GM12878 (cell line): Measurements from ENCODE around the gene MORC3. TPM values are rescaled to one million over a fixed set of nuclear protein-coding genes. Genes with fewer than 3 reads are reported as not detected.

ENCODE experiments used
- CEBPB ChIP-seq, 2 experiments: fragments of 150-350 bp in 1 of 2; IDR thresholded peaks; 2 replicates each; pipeline ENCODE4 v1.6.1; 2012 to 2014; ENCODE audit warnings: low read depth in 2 of 2, low read length in 2 of 2, borderline replicate concordance in 1 of 2, inconsistent platforms in 1 of 2
- FOXM1 ChIP-seq: IDR thresholded peaks from 2 replicates; pipeline ENCODE4 v1.6.1; 2012; ENCODE audit warnings: low read depth, mild to moderate bottlenecking, inconsistent platforms, low read length, moderate library complexity
- IRF4 ChIP-seq: IDR thresholded peaks from 2 replicates; pipeline ENCODE4 v1.6.1; 2011; ENCODE audit warnings: low read depth, low read length
- NBN ChIP-seq: fragments of 450-650 bp; IDR thresholded peaks from 2 replicates; pipeline ENCODE4 v1.6.1; 2016
- NFYA ChIP-seq: IDR thresholded peaks from 2 replicates; pipeline ENCODE4 v1.6.1; 2011; ENCODE audit warnings: low read depth, mild to moderate bottlenecking, low read length, improper control_type of control experiment, borderline replicate concordance
- PAX8 ChIP-seq: fragments of 450-650 bp; IDR thresholded peaks from 2 replicates; pipeline ENCODE4 v1.6.1; 2017; ENCODE audit warnings: mild to moderate bottlenecking, moderate library complexity
- RAD21 ChIP-seq: IDR thresholded peaks from 2 replicates; pipeline ENCODE4 v1.6.1; 2011; ENCODE audit warnings: mild to moderate bottlenecking, low read depth, low read length, moderate library complexity; ENCODE audit not compliant: insufficient read depth
- RFX5 ChIP-seq: IDR thresholded peaks from 2 replicates; pipeline ENCODE4 v1.6.1; 2011; ENCODE audit warnings: low read depth, low read length, improper control_type of control experiment
- TAF1 ChIP-seq: IDR thresholded peaks from 2 replicates; pipeline ENCODE4 v1.6.1; 2011; ENCODE audit warnings: mild to moderate bottlenecking, low read depth, low read length, borderline replicate concordance
- ZNF622 ChIP-seq: fragments of 450-650 bp; IDR thresholded peaks from 2 replicates; pipeline ENCODE4 v1.6.1; 2017; ENCODE audit warnings: mild to moderate bottlenecking, inconsistent platforms
- polyA plus RNA-seq, 11 experiments: library from polyadenylated mRNA; depleted of rRNA in 4 of 11; unstranded in 6 of 11; stranded (reverse) in 5 of 11; fragments of >200 nt; fragmentation: Nextera tagmentation in 4 of 11; fragmentation: Illumina TruSeq in 1 of 11; extraction: Ambion mirVana in 4 of 11; extraction: Trizol in 1 of 11; gene quantifications; 1 replicate in 1 of 11; 2 replicates in 10 of 11; pipeline versions ENCODE4 v1.2.1 to v1.2.3, GENCODE V29; 2011 to 2016; ENCODE audit warnings: inconsistent platforms in 2 of 11, missing spikeins in 2 of 11, low read depth in 1 of 11
- total RNA-seq, 4 experiments: library from RNA; depleted of rRNA in 3 of 4; stranded (reverse); fragments of >200 nt in 3 of 4; fragmentation: Illumina TruSeq in 1 of 4; extraction: Trizol in 1 of 4; gene quantifications; 2 replicates each; pipeline versions ENCODE4 v1.2.1 to v1.2.3, GENCODE V29; 2013 to 2021
- TF ChIP-seq, protein P1 (sequence below): IDR thresholded peaks from 2 replicates; pipeline ENCODE4 v1.6.1; 2012; ENCODE audit warnings: improper control_type of control experiment, low read depth, low read length; ENCODE audit not compliant: insufficient replicate concordance
- TF ChIP-seq, protein P2 (sequence below): IDR thresholded peaks from 2 replicates; pipeline ENCODE4 v1.6.1; 2012; ENCODE audit warnings: mild to moderate bottlenecking, low read depth, low read length
- TF ChIP-seq, protein P3 (sequence below), 3 experiments: IDR thresholded peaks in 2 of 3; conservative IDR thresholded peaks in 1 of 3; 2 replicates each; pipeline ENCODE4 v1.5.1; 2011; ENCODE audit warnings: low read depth in 3 of 3, low read length in 3 of 3, mild to moderate bottlenecking in 3 of 3, control low read depth in 2 of 3, moderate library complexity in 2 of 3, inconsistent platforms in 1 of 3, mixed read lengths in 1 of 3; ENCODE audit not compliant: control insufficient read depth in 2 of 3, insufficient read depth in 1 of 3; ENCODE audit errors: extremely low read depth in 1 of 3
- TF ChIP-seq, protein P4 (sequence below): fragments of 450-650 bp; formaldehyde crosslinking; IDR thresholded peaks from 2 replicates; pipeline ENCODE4 v1.5.0; 2022; ENCODE audit warnings: mild to moderate bottlenecking, missing genetic modification characterization

The MORC3 gene
- total and polyA plus RNA-seq, 10 of the 15 experiments (the other 5 are each of a cell fraction or from before 2014, with no cell fraction given) = 5.5 to 29.9 (median 16.3) TPM

DNA sequence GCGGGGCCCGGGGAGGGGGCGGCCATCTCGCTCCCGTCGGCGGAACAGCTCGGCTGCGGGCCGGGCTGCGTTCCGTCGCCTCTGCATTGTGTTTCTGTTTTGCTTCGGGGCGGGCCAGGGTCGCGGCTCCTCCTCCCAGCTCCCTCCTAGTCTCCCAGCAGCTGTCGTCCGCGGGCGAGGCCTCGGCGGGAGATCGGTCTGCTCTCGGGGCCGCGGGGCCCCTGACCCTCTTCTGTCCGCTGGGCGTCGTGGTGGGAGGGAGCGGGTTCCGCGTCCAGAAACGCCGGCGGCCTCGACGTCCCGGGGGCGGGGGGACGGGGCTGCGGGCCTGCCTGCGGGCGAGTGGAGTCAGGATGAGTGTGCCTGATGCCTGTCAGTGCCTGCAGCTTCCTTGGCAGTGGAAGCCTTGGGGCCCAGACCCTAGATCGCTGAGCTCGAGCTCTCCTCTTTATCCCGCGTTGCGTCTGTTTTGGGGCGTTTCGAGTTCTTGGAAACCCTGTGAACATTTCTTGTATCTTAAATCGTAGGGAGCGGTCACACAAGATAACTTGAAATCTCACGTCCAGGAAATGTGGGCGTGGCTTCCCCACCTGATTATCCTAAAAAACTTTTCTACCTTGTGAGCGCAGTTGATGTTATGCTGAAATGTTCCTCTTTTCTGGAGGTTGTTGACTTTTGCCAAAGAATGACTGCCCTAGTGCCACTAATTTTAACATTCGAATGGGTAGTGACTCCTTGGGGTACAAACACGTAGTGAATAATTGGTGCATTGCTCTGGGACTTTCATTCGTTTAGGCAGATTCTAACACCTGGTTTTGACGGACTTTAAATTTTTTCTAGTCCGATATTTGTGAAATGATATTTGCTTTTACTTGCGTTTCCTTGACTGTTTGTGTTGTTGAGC lies 676 bp downstream of the MORC3 start (continued):
- no peak for TF ChIP-seq FOXM1
- TF ChIP-seq, protein P1, sequence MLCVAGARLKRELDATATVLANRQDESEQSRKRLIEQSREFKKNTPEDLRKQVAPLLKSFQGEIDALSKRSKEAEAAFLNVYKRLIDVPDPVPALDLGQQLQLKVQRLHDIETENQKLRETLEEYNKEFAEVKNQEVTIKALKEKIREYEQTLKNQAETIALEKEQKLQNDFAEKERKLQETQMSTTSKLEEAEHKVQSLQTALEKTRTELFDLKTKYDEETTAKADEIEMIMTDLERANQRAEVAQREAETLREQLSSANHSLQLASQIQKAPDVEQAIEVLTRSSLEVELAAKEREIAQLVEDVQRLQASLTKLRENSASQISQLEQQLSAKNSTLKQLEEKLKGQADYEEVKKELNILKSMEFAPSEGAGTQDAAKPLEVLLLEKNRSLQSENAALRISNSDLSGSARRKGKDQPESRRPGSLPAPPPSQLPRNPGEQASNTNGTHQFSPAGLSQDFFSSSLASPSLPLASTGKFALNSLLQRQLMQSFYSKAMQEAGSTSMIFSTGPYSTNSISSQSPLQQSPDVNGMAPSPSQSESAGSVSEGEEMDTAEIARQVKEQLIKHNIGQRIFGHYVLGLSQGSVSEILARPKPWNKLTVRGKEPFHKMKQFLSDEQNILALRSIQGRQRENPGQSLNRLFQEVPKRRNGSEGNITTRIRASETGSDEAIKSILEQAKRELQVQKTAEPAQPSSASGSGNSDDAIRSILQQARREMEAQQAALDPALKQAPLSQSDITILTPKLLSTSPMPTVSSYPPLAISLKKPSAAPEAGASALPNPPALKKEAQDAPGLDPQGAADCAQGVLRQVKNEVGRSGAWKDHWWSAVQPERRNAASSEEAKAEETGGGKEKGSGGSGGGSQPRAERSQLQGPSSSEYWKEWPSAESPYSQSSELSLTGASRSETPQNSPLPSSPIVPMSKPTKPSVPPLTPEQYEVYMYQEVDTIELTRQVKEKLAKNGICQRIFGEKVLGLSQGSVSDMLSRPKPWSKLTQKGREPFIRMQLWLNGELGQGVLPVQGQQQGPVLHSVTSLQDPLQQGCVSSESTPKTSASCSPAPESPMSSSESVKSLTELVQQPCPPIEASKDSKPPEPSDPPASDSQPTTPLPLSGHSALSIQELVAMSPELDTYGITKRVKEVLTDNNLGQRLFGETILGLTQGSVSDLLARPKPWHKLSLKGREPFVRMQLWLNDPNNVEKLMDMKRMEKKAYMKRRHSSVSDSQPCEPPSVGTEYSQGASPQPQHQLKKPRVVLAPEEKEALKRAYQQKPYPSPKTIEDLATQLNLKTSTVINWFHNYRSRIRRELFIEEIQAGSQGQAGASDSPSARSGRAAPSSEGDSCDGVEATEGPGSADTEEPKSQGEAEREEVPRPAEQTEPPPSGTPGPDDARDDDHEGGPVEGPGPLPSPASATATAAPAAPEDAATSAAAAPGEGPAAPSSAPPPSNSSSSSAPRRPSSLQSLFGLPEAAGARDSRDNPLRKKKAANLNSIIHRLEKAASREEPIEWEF = no peak
- TF ChIP-seq ZNF622 = no peak
- no peak for TF ChIP-seq NFYA
- TF ChIP-seq NBN = no peak
- TF ChIP-seq, protein P2, sequence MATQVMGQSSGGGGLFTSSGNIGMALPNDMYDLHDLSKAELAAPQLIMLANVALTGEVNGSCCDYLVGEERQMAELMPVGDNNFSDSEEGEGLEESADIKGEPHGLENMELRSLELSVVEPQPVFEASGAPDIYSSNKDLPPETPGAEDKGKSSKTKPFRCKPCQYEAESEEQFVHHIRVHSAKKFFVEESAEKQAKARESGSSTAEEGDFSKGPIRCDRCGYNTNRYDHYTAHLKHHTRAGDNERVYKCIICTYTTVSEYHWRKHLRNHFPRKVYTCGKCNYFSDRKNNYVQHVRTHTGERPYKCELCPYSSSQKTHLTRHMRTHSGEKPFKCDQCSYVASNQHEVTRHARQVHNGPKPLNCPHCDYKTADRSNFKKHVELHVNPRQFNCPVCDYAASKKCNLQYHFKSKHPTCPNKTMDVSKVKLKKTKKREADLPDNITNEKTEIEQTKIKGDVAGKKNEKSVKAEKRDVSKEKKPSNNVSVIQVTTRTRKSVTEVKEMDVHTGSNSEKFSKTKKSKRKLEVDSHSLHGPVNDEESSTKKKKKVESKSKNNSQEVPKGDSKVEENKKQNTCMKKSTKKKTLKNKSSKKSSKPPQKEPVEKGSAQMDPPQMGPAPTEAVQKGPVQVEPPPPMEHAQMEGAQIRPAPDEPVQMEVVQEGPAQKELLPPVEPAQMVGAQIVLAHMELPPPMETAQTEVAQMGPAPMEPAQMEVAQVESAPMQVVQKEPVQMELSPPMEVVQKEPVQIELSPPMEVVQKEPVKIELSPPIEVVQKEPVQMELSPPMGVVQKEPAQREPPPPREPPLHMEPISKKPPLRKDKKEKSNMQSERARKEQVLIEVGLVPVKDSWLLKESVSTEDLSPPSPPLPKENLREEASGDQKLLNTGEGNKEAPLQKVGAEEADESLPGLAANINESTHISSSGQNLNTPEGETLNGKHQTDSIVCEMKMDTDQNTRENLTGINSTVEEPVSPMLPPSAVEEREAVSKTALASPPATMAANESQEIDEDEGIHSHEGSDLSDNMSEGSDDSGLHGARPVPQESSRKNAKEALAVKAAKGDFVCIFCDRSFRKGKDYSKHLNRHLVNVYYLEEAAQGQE = no peak
- TF ChIP-seq RFX5 = no peak
- TF ChIP-seq RAD21 = no peak
- TF ChIP-seq PAX8 = no peak
- TF ChIP-seq TAF1 = no peak
- no peak for TF ChIP-seq IRF4
- no peak for TF ChIP-seq CEBPB (IDR thresholded peaks at IDR 0.05; ENCODE audit: borderline replicate concordance in 1 of 2, low read depth in 2 of 2, low read length in 2 of 2)
- TF ChIP-seq, protein P3, sequence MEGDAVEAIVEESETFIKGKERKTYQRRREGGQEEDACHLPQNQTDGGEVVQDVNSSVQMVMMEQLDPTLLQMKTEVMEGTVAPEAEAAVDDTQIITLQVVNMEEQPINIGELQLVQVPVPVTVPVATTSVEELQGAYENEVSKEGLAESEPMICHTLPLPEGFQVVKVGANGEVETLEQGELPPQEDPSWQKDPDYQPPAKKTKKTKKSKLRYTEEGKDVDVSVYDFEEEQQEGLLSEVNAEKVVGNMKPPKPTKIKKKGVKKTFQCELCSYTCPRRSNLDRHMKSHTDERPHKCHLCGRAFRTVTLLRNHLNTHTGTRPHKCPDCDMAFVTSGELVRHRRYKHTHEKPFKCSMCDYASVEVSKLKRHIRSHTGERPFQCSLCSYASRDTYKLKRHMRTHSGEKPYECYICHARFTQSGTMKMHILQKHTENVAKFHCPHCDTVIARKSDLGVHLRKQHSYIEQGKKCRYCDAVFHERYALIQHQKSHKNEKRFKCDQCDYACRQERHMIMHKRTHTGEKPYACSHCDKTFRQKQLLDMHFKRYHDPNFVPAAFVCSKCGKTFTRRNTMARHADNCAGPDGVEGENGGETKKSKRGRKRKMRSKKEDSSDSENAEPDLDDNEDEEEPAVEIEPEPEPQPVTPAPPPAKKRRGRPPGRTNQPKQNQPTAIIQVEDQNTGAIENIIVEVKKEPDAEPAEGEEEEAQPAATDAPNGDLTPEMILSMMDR (IDR thresholded peaks at IDR 0.05 in 2 of 3, conservative IDR thresholded peaks at IDR 0.05 in 1 of 3; ENCODE audit: control insufficient read depth in 2 of 3, extremely low read depth in 1 of 3, insufficient read depth in 1 of 3, low read depth in 3 of 3, low read length in 3 of 3) = no peak
- TF ChIP-seq, protein P4, sequence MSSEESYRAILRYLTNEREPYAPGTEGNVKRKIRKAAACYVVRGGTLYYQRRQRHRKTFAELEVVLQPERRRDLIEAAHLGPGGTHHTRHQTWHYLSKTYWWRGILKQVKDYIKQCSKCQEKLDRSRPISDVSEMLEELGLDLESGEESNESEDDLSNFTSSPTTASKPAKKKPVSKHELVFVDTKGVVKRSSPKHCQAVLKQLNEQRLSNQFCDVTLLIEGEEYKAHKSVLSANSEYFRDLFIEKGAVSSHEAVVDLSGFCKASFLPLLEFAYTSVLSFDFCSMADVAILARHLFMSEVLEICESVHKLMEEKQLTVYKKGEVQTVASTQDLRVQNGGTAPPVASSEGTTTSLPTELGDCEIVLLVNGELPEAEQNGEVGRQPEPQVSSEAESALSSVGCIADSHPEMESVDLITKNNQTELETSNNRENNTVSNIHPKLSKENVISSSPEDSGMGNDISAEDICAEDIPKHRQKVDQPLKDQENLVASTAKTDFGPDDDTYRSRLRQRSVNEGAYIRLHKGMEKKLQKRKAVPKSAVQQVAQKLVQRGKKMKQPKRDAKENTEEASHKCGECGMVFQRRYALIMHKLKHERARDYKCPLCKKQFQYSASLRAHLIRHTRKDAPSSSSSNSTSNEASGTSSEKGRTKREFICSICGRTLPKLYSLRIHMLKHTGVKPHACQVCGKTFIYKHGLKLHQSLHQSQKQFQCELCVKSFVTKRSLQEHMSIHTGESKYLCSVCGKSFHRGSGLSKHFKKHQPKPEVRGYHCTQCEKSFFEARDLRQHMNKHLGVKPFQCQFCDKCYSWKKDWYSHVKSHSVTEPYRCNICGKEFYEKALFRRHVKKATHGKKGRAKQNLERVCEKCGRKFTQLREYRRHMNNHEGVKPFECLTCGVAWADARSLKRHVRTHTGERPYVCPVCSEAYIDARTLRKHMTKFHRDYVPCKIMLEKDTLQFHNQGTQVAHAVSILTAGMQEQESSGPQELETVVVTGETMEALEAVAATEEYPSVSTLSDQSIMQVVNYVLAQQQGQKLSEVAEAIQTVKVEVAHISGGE (CRISPR knock-in tag) = no peak
